ENCODE measurements around the gene NFKB2. TPM values are rescaled to one million over a fixed set of nuclear protein-coding genes. Genes with fewer than 3 reads are reported as not detected.

The NFKB2 gene
- total and polyA plus RNA-seq, 2 of the 8 experiments (the other 6 are each of a cell fraction or from before 2014, with no cell fraction given): 20.4 to 31.4 TPM

- FAIRE-seq: no peak
- no peaks in the 10 kb centered on the region for H4K20me1 ChIP-seq (replicated peaks in 1 of 2; ENCODE audit: control insufficient read depth in 1 of 2, insufficient read depth in 2 of 2, low read length in 2 of 2)
- no peak overlapping the region for H3K4ac ChIP-seq (replicated peaks; ENCODE audit: insufficient read length, low read depth, low read length)
- H4K5ac ChIP-seq (ENCODE audit: insufficient read length, low read depth, low read length): no peak overlapping the region
- no peaks in the 10 kb centered on the region; a peak in 1 of 4 replicates for H3K79me2 ChIP-seq (ENCODE audit: control insufficient read depth in 1 of 2, insufficient read depth in 2 of 2, low read length in 2 of 2)
- H3K36me3 ChIP-seq (ENCODE audit: control insufficient read depth in 2 of 4, insufficient read depth in 4 of 4, low read length in 3 of 4): no peaks in the 10 kb centered on the region; a peak in 1 of 8 replicates
- H4K91ac ChIP-seq (replicated peaks; ENCODE audit: insufficient read length, low read length): no peak overlapping the region
- no peak overlapping the region for H2BK120ac ChIP-seq (replicated peaks; ENCODE audit: low read depth, low read length)
- no peak overlapping the region for H2BK20ac ChIP-seq (ENCODE audit: low read length)
- no peak overlapping the region for H4K8ac ChIP-seq (ENCODE audit: extremely low read depth, insufficient read depth, low read length)
- no peak overlapping the region; a peak in 1 of 4 replicates for H3K4me2 ChIP-seq (ENCODE audit: insufficient read depth in 1 of 2, low read depth in 2 of 2, low read length in 2 of 2)
- no peak overlapping the region for H3K9ac ChIP-seq (replicated peaks in 1 of 4; ENCODE audit: extremely low read depth in 1 of 4, low read depth in 3 of 4, low read length in 3 of 4)
- H3K9me3 ChIP-seq (ENCODE audit: insufficient read depth in 2 of 2, low read depth in 1 of 2, low read length in 1 of 2): no peaks in the 10 kb centered on the region
- H3K56ac ChIP-seq (replicated peaks; ENCODE audit: insufficient read length, low read depth, low read length): no peak overlapping the region
- peaks cover 9% of the 10 kb centered on the region for H3K23me2 ChIP-seq (ENCODE audit: low read depth, low read length)
- ChIA-PET POLR2A (ENCODE audit: partially characterized antibody) (interaction anchor here (0.6 to 9.0 kb wide), 5 partner anchors 9 to 212 kb away, joined by 4 to 75 read pairs (median 13); partner anchors contain the start of gene C10orf95), CTCF (ENCODE audit: partially characterized antibody) (interaction anchor here (0.6 to 7.5 kb wide), 12 partner anchors 9 to 604 kb away, joined by 3 to 40 read pairs (median 4); partner anchors contain the start of genes C10orf95 and FBXL15)
- H2AFZ ChIP-seq (ENCODE audit: low read length): no peak overlapping the region
- peaks cover 0 to 18% (median 13%) of the 10 kb centered on the region in 4 experiments; a peak in 6 of 7 replicates for H3K4me1 ChIP-seq (replicated peaks in 1 of 4; ENCODE audit: control insufficient read depth in 3 of 4, insufficient read depth in 4 of 4, low read length in 3 of 4)
- no peak overlapping the region for H3K14ac ChIP-seq (ENCODE audit: insufficient read length)
- no peak overlapping the region for H3K18ac ChIP-seq (ENCODE audit: extremely low read depth, low read length)
- no peak overlapping the region for H2BK15ac ChIP-seq (ENCODE audit: low read length)
- no peak overlapping the region for H2BK12ac ChIP-seq (ENCODE audit: low read depth, low read length)
- no peak overlapping the region for H3K23ac ChIP-seq (ENCODE audit: insufficient read length)
- no peak overlapping the region for H2AK5ac ChIP-seq (ENCODE audit: low read depth, low read length)
- H3K27ac ChIP-seq (ENCODE audit: low read depth, low read length): no peak overlapping the region
- no peak overlapping the region for H2BK5ac ChIP-seq (ENCODE audit: low read depth, low read length)
- DNase-seq (ENCODE audit: low read depth in 1 of 2, low spot score in 2 of 2): no peak
- 76% methylated on average over 5 of the region's 5 CpGs; no CpG with 5 or more reads in 1 of the 2 experiments for WGBS, 2 experiments (ENCODE audit: extremely low coverage in 1 of 2, insufficient coverage in 1 of 2, insufficient read length in 1 of 2, insufficient replicate concordance in 2 of 2, low coverage in 1 of 2, low lambda C conversion rate in 2 of 2, missing lambda C conversion rate in 1 of 2)
- H3K4me3 ChIP-seq (ENCODE audit: extremely low read depth in 1 of 4, insufficient read depth in 2 of 4, low read depth in 3 of 4, low read length in 4 of 4): no peak overlapping the region
- H3K79me1 ChIP-seq (ENCODE audit: low read depth, low read length): no peaks in the 10 kb centered on the region
- H3K27me3 ChIP-seq (replicated peaks in 1 of 4; ENCODE audit: control insufficient read depth in 3 of 4, extremely low read depth in 1 of 4, insufficient read depth in 3 of 4, low read length in 3 of 4): peaks cover 13 to 37% (median 34%) of the 10 kb centered on the region in 4 experiments
- TF ChIP-seq E2F6 (IDR thresholded peaks at IDR 0.05): no peak
- no peak for TF ChIP-seq POLR2AphosphoS5 (IDR thresholded peaks at IDR 0.05; ENCODE audit: low read depth, low read length)
- TF ChIP-seq CTBP2 (IDR thresholded peaks at IDR 0.05; ENCODE audit: borderline replicate concordance, insufficient read depth, insufficient read length, low read length): no peak
- no peak for TF ChIP-seq RFX5 (IDR thresholded peaks at IDR 0.05; ENCODE audit: borderline replicate concordance, low read depth, low read length)
- TF ChIP-seq CHD1 (IDR thresholded peaks at IDR 0.05; ENCODE audit: low read depth, low read length): no peak
- TF ChIP-seq HDAC2 (IDR thresholded peaks at IDR 0.05; ENCODE audit: borderline replicate concordance in 1 of 2, low read depth in 2 of 2, low read length in 2 of 2): no peak
- no peak for TF ChIP-seq TBP (IDR thresholded peaks at IDR 0.05; ENCODE audit: low read depth, low read length)
- TF ChIP-seq ATF3 (IDR thresholded peaks at IDR 0.05; ENCODE audit: insufficient read depth, low read depth, low read length): no peak
Observed at GRCh38 chr10:102433619-102434046, 38.1 kb downstream of the NFKB2 start.
